SH-SY5Y (cell line): Measurements from ENCODE around the gene SEMA6D.

ENCODE experiments used
- GATA2 ChIP-seq: IDR thresholded peaks from 2 replicates; pipeline ENCODE4 v1.6.1; 2011; ENCODE audit warnings: mild to moderate bottlenecking, low read depth, low read length
- GATA3 ChIP-seq: IDR thresholded peaks from 2 replicates; pipeline ENCODE4 v1.6.1; 2011; ENCODE audit warnings: low read depth, mild to moderate bottlenecking, low read length, moderate library complexity

Gene SEMA6D

DNA sequence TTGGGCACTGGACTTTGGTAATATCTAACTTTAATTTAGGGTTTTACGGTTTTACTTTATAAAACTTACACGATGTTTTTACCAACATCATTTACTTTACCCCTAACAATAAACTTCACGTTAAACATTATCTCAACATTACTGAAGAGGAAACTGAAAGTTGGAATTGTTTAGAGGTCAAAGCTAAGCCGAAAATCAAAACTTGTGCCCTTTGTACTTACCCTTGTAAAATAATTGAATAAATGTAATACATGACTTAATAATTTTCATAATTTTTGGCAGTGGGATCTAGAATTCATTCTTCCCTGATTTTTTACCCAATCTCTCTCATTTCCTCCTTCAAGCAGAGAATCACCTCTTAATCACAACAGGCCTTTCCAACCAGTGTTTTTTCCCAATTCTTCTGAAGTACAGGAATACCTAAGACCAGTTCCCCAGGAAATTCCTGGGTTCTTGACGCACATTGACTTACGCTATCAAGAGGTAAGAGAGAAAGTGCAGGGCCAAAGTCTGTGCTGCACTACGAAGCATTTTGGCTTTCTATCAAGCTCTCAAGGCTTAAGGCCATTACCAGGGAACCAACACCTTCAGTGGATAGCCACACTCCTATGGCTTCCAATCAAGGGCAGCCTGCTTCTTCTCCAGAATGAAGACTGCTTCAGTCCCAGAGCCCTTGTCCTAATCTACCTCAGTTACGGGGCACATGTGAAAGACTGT is 11.9 kb upstream of the SEMA6D start:
- TF ChIP-seq GATA2, result no peak
- TF ChIP-seq GATA3, result no peak

DNA sequence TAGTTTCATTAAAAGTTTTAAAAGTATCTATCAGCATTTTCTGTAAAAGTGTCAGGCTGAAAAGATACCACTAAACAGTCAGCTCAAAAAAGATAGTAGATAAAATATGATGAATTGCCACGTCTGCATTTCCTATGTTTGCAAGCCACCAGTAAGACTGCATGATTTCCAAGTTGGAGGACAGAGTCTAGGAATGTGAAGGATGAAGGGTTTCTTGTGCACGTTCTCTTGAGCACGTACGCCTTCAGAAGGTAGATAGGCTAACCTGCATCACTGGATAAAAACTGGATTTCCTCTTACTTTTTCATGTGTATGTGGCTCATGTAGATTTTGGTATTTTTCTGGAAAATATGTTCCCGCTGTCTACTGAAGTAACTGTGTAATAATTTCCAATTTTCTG is 9.9 kb upstream of the SEMA6D start:
- TF ChIP-seq GATA2 (no peak), GATA3 (no peak)

DNA sequence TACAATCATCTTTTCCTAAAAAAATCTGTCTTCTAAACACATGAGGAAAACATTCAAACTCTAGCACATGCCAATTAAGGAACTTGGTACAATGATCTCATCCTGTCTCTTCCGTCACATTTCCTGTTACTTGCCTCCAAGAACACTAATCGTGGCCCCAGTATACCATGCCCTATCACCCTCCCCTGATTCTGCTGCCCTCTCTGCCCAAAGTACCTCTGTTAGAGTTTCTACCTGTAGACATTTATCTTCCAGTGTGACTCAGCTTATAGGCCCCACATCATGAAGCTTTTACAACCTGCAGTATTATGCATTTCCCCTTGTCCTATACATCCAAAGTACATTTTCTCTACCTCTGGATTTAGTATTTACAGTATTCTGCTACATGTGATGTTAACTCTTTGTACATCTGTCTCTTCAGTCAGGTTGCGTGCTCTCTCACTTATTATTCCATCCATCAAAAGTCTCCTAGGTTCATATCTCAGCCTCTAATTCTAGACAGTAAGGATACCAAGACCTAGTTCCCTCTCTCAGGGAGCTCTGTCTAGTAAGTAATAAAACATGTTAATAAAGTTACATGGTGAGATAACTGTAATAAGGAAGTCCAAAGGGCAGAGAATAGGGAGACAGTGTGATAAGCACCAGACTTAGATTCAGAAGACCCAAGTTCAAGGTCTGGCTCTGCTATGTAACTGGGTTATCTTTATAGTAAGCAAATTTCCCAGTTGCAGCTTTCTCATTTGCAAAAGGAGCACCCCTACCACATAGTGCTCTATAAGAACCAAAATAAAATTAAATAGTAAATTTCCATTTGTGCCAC is 8.9 kb upstream of the SEMA6D start:
- TF ChIP-seq GATA3 (no peak), GATA2 (no peak)

DNA sequence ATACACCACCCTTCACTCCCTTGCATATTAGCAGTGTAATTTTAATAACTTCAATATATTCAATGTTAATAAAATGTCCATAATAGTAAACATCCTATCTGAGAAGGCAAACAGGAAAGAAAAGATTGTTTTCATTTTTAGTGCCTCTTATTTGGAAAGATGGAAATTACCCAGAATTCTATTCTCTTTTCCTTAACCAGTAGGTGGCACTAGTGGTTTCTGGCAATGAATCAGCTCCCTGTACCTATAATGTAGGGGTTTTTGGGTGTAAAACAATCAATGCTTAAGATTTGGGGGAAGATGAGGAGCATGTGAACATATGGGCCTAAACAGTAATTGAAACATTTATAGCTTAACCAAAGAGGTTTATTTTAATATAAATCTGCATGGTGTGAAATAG is 5.7 kb upstream of the SEMA6D start:
- no peak for TF ChIP-seq GATA2
- no peak for TF ChIP-seq GATA3

DNA sequence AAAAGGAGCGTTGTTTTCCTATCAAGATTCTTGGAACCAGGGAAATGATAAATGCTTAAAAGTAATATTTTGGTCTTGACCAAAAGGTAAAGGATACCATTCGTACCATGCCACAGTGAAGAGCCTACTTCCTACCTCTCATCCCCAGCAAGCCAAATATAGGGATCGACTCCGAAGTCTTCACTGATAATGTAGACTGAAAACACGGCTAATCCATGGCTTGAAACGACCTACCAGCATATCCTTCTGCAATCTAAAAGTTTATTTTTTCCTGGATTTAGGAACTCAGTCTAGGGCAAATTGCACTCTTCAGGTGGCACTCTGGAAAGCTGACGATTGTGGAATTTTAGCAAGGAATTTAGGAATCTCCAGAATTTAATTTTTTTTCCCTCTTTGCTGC is 1.9 kb upstream of the SEMA6D start:
- TF ChIP-seq GATA3, result no peak
- TF ChIP-seq GATA2, result no peak

DNA sequence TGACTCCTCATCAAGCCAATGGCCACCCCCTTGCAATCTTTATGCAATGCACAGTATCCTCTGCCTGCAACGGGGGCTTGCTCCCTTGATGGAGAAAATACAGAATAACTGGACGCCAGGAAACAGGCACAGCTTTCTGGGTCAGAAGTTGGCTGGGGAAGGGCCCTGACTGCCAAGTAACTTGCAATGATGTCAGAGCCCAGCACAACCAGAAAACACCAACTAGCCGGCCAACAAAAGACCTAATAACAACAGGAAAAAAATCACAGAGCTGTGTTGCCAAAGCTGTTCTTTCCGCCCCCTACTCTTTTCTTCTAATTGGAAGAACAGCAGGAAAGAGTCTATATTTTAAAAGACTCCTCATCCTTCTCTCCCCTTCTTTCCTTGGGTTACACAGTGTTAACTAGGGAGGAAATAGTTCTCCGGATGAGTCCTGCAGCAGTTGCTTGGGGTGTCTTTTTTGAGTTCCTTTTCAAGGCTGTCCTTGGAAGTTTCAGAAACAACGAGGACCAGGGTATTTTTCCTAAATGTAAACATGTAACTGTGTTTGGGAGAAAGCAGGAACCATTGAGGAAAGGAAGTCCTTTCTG is 1.4 kb upstream of the SEMA6D start:
- TF ChIP-seq GATA2 (no peak), GATA3 (no peak)

DNA sequence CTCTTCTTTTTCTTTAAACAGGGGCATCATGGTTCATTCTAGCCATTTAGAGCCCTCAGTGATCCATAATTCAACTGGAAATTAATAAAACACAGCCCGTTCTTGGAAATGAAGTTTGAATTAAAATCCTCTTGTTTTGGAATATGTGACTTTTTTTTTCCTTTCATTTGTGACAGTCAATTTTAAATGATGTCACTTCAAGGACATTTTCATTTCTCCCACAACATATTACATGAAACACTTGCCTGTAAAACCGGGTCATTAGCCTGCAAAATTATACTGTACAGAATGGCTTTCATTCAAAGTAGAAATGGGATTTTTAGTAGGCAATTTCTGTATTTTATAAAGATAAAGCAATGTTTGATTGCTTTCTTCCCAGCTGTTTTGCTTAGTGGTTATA is 789 bp upstream of the SEMA6D start:
- TF ChIP-seq GATA3 (no peak), GATA2 (no peak)

DNA sequence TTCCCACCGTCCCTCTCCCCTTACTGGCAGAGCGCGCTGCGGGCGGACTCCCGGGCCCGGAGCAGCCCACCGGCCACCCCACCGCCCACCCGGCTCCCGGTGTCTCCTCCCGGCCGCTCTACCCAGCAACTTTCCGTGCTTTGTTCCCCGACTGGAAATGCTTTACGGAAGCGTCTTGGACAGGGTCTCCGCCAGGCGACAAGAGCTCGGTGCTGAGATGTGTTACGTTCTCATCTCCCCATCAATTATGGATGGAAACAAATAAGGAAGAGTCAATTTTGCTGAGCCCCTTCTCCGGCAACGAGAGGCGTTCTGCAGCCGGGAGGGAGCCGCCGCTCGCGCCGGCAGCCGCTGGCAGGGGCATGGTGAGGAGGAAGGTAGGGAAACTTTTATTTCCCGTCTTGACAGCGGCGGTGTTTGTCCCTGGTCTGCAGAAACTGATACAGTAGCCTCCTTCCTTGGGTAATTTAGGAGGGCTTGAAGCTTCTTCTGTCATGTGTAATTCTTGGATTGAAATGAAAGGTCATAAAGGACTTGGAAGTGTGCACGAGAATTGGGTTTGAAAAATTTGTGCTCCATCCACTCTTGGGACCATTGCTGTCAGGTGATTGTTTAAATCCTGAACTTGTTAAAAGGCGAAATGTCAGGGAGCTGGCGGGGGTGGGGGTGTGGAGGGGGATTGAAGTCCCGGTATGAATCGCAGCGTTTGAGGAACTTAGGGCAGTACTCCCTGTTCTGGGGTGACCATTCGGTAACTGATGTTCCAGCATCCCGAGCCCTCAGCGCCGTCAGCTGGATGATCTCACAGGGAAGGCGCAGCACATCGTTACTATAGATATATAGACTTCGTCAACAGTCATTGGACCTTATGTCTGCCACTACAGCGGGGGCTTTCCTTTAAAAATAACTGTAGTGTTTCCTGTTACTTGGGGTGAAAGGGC is 1.5 kb downstream of the SEMA6D start:
- TF ChIP-seq GATA3 (no peak), GATA2 (no peak)

DNA sequence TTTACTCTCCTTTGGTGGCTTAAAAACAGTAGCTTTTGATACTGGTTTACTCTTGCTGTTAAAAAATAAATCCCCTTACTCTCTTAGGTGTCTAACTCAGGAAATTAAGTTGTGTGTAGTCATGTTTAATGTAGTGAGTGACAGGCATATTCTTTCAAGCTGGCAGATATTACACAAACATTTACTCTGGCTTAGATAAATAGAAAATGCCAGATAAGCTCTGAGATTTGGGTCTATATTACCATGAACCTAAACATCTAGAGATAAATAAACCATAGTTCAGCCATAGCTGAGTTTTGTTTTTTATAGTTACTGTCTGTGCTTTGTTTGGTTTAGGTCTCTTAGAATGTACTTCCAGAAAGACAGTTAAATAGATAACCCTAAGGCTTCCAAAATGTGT is 2.4 kb downstream of the SEMA6D start:
- TF ChIP-seq GATA3 (no peak), GATA2 (no peak)

DNA sequence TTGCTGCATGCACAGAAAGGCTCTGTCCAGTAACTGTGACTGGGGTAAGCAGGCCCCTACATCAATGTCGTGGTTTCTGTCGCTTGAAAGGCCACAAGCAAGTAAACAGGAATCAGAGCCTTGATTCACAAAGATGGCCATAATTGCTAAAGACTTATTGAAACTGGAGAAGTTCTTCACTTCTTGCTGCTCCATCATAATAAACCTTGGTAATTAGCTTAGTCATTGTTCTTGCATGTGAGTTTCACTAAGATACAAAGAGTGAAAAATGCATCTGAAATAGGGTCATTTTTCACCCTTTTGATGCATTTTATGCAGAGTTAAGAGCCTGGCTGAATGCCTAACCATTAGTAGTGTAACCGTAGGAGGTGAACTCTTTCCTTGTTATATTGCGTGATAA is 3.2 kb downstream of the SEMA6D start:
- no peak for TF ChIP-seq GATA2
- TF ChIP-seq GATA3, result no peak

DNA sequence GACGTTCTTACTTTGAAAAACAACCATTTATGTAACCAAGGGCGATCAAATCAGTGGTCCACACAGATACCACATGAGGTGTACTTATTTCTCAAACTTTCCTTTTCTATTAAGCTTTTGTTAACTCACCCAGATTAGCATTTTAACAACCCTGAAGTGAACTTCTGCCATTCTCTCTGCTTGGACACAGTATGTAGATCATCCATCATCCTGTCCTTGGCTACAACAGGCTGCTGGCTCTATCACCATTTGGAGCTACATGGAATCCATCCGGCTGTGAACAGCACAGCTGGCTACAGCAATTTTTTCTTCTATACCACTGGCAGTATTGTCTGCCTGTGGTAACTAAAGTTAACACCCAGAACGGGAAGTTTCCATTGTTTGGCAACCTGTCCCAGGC is 4.4 kb downstream of the SEMA6D start:
- no peak for TF ChIP-seq GATA2
- no peak for TF ChIP-seq GATA3

DNA sequence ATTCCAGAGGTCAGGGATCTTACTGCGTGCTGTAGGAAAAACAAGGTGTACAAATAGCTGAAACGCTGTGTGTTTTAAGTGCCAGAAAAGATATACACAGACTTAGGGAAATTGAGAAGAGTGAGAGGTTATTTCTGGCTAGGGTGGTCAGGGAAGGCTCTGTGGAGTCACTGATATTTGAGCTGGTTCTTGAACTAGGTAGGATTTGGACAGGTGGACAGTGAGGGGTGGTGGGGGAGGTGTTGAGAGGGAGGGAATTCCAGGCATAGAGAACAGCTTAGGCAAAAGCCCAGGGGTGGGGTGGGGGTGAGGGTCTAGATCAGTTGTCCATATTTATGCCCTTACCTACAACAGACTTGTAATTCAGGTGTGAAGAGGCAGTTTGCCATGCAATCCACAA is 7.0 kb downstream of the SEMA6D start:
- no peak for TF ChIP-seq GATA3
- no peak for TF ChIP-seq GATA2

DNA sequence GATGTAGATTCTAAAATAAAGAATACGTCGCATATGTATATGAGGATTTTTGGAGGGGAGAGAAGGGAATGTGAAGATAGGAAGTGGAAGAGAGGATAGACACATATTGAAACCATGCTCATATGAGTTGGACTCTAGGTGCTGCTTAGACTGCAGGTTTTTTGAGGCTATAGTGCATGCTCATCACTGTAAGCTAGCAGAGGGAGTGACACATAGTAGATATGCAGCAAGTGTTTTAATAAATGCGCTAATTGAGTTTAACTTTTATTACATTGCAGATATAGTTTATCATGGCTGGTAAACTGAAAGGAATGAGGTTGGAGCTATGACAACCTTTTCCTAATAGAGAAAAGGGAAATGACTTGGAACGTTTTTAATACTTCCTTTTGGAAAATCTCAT is 7.7 kb downstream of the SEMA6D start:
- TF ChIP-seq GATA3, result no peak
- TF ChIP-seq GATA2, result no peak

DNA sequence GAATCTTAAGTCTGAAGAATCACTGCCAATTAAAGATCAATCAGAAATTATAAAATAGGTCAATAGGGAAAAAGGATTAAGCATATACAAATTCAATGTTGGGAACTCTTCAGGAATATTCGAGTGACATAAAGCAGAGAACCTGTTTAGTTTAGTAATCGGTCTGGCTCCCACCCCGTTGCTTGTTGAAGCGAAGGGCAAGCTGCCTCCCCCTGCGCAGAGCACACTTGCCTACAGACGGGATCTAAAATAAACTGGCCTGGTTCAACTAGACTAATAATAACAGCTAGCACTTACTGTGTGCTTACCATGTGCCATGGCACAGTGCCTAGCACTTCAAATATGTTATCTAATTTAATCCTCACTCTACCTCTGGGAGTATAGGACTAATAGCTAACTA is 8.6 kb downstream of the SEMA6D start:
- no peak for TF ChIP-seq GATA3
- TF ChIP-seq GATA2, result no peak

DNA sequence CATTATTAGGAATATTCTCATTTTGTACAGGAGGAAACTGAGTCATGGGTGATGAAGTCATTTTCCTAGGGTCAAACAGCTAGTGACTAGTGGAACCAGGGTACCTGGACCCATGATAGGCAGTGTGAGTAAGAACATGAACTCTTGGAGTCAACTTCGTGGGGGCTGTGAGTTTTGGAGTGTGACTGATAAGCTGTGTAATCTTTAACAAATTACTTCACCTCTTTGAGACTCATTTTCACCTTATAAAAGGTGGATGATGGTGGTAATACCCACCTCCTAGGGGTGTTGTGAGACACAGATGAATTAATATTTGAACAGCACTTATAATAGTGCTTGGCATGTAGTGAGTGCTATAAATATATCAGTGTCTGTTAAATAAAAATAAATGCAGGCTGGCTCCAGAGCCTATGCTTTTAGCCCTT is 9.1 kb downstream of the SEMA6D start:
- TF ChIP-seq GATA3, result no peak
- no peak for TF ChIP-seq GATA2
